Skeletal muscle tissue (tissue), 4 donors: ENCODE data around the gene STK17B. TPM values are rescaled to one million over a fixed set of nuclear protein-coding genes. Genes with fewer than 3 reads are reported as not detected.

ENCODE experiments used
- H3K27ac ChIP-seq: one replicate; pipeline ENCODE4 v1.7.0; 2013; ENCODE audit warnings: mild to moderate bottlenecking, low read depth, low read length, inconsistent platforms
- H3K27me3 ChIP-seq, 3 donors: one replicate each; pipeline ENCODE4 v1.7.0; 2013; ENCODE audit warnings: low read length in 3 of 3; ENCODE audit not compliant: control insufficient read depth in 3 of 3, insufficient read depth in 3 of 3
- H3K36me3 ChIP-seq, 3 donors: one replicate each; pipeline ENCODE4 v1.7.0; 2013; ENCODE audit warnings: low read length in 3 of 3; ENCODE audit not compliant: control insufficient read depth in 3 of 3, insufficient read depth in 3 of 3
- H3K4me1 ChIP-seq, 3 donors: one replicate each; pipeline ENCODE4 v1.7.0; 2013; ENCODE audit warnings: low read length in 3 of 3, mild to moderate bottlenecking in 3 of 3; ENCODE audit not compliant: control insufficient read depth in 3 of 3, insufficient read depth in 3 of 3
- H3K4me3 ChIP-seq, 3 donors: one replicate each; pipeline ENCODE4 v1.7.0; 2013; ENCODE audit warnings: low read length in 3 of 3
- H3K9ac ChIP-seq, 3 donors: one replicate each; pipeline ENCODE4 v1.7.0; 2013; ENCODE audit warnings: low read length in 3 of 3, mild to moderate bottlenecking in 3 of 3, moderate library complexity in 2 of 3, low read depth in 1 of 3
- H3K9me3 ChIP-seq, 3 donors: one replicate each; pipeline ENCODE4 v1.7.0; 2013; ENCODE audit warnings: low read length in 3 of 3; ENCODE audit not compliant: control insufficient read depth in 3 of 3
- total RNA-seq: library from RNA; depleted of rRNA; stranded (reverse); fragments of >200 nt; gene quantifications from one replicate; pipeline ENCODE4 v1.2.3, GENCODE V29; 2014
- donor health status: Osteomylitis.

STK17B gene
- total RNA-seq, 1 donor from 2014 or later: 15.7 TPM

DNA sequence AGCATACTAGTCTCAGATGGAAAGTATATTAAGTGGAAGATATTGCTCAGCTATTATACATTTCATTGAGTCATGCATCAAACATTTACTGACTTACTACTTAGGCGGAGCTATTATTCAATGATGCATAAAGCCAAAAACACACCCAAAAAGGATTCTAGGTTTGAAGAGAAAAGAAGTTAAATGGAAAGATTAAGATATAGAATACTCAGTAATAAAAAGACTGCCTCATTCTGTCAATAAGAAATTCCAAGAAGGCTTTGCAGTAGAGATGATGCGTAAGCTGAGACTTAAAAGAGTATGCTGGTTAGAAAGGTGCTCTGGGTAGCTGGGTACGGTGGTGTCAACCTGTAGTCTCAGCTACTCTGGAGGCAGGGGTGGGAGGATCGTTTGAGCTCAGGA, 27.6 kb downstream of the STK17B start:
- Histone ChIP-seq H3K9ac (no peak overlapping the region), H3K4me3 (no peak overlapping the region), H3K9me3 (no peaks in the 10 kb centered on the region), H3K27ac (no peak overlapping the region), H3K4me1 (no peaks in the 10 kb centered on the region), H3K36me3 (peaks cover 0 to 10% (median 9%) of the 10 kb centered on the region in 3 donors), H3K27me3 (no peaks in the 10 kb centered on the region)

GRCh38 chr2:196142825-196143224, 28.6 kb downstream of the STK17B start:
- H3K9ac ChIP-seq: no peak overlapping the region
- H3K9me3 ChIP-seq: no peaks in the 10 kb centered on the region
- no peaks in the 10 kb centered on the region for H3K27me3 ChIP-seq
- peaks cover 0 to 14% (median 10%) of the 10 kb centered on the region in 3 donors for H3K36me3 ChIP-seq
- H3K27ac ChIP-seq: no peak overlapping the region
- no peak overlapping the region for H3K4me3 ChIP-seq
- H3K4me1 ChIP-seq: no peaks in the 10 kb centered on the region

- Histone ChIP-seq H3K27ac (no peak overlapping the region), H3K36me3 (peaks cover 0 to 14% (median 10%) of the 10 kb centered on the region in 3 donors), H3K4me3 (no peak overlapping the region), H3K4me1 (no peaks in the 10 kb centered on the region), H3K9me3 (no peaks in the 10 kb centered on the region), H3K9ac (no peak overlapping the region), H3K27me3 (no peaks in the 10 kb centered on the region)
These were observed 31.2 kb downstream of the STK17B start for GRCh38 chr2:196140213-196140612.

DNA sequence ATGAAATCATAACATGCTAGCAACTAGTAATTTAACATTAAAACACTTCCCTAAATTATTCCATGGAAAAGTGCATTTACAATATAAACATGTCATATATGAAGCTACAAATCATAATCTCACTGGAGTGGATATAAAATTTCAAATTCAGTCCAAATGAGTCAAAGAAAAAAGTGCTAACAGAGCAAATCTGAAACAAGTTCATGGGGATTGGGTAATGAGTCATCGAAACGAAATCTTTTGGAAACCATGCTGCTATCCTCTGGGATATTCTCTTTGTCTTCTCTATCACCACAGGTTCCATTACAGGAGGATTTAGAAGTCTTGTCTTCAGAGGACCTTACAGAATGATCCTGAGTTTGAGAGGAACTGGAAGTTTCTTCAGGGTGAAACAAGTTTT, 34.1 kb downstream of the STK17B start:
- Histone ChIP-seq H3K4me1 (no peaks in the 10 kb centered on the region), H3K36me3 (peaks cover 0 to 10% (median 6%) of the 10 kb centered on the region in 3 donors), H3K9me3 (peaks cover 0 to 6% (median 0%) of the 10 kb centered on the region in 3 donors)

DNA sequence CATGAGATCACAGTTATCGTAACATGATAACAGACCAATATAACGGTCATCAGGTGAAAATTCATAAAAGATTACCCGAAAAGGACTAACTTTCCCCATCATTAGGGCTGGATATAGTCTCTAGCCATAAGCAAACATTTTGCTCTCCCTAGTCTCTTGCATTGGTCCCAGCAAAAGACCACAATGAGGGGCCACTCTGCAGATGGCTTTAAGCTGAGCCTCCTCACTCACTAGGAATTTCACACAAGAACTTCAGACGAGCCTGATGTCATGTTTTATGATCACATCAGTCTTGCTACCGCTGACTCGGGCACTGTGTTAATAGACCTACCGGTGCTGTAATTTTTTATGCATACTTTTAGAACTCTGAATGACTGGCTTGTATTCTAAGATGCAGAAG, 35.2 kb downstream of the STK17B start:
- H3K36me3 ChIP-seq: peaks cover 0 to 10% (median 6%) of the 10 kb centered on the region in 3 donors
- no peaks in the 10 kb centered on the region for H3K27me3 ChIP-seq
- H3K9me3 ChIP-seq: peaks cover 4 to 12% (median 8%) of the 10 kb centered on the region in 3 donors
- H3K9ac ChIP-seq: no peak overlapping the region
- H3K4me1 ChIP-seq: no peaks in the 10 kb centered on the region
- no peak overlapping the region for H3K27ac ChIP-seq
- H3K4me3 ChIP-seq: no peak overlapping the region

More for the DNA sequence above, 34.1 kb downstream of the STK17B start:
- Histone ChIP-seq H3K27ac (no peak overlapping the region), H3K27me3 (no peaks in the 10 kb centered on the region), H3K4me3 (no peak overlapping the region), H3K9ac (no peak overlapping the region)

- no peaks in the 10 kb centered on the region for H3K36me3 ChIP-seq
- H3K9me3 ChIP-seq: peaks cover 11 to 24% (median 18%) of the 10 kb centered on the region in 3 donors
- no peaks in the 10 kb centered on the region for H3K27me3 ChIP-seq
- H3K4me3 ChIP-seq: no peak overlapping the region
- H3K9ac ChIP-seq: no peak overlapping the region
- H3K27ac ChIP-seq: no peak overlapping the region
- no peaks in the 10 kb centered on the region for H3K4me1 ChIP-seq
These were observed 39.1 kb downstream of the STK17B start for GRCh38 chr2:196131949-196132925.

- no peaks in the 10 kb centered on the region for H3K27me3 ChIP-seq
- H3K27ac ChIP-seq: no peak overlapping the region
- no peaks in the 10 kb centered on the region for H3K4me1 ChIP-seq
- H3K4me3 ChIP-seq: peak overlapping the region in 1 of 3 donors; percentile 25
- no peaks in the 10 kb centered on the region for H3K36me3 ChIP-seq
- peaks cover 11 to 24% (median 18%) of the 10 kb centered on the region in 3 donors for H3K9me3 ChIP-seq
- no peak overlapping the region for H3K9ac ChIP-seq
These were observed 39.9 kb downstream of the STK17B start for GRCh38 chr2:196131384-196131937.

GRCh38 chr2:196130039-196130825, 41.1 kb downstream of the STK17B start:
- H3K9ac ChIP-seq: no peak overlapping the region
- H3K9me3 ChIP-seq: peaks cover 11 to 24% (median 18%) of the 10 kb centered on the region in 3 donors

GRCh38 chr2:196128749-196129148, 42.6 kb downstream of the STK17B start:
- no peaks in the 10 kb centered on the region for H3K36me3 ChIP-seq
- peaks cover 11 to 24% (median 18%) of the 10 kb centered on the region in 3 donors for H3K9me3 ChIP-seq
- no peaks in the 10 kb centered on the region for H3K27me3 ChIP-seq
- H3K4me1 ChIP-seq: no peaks in the 10 kb centered on the region
- H3K27ac ChIP-seq: no peak overlapping the region
- no peak overlapping the region for H3K4me3 ChIP-seq
- no peak overlapping the region for H3K9ac ChIP-seq

More at GRCh38 chr2:196130039-196130825, 41.1 kb downstream of the STK17B start:
- Histone ChIP-seq H3K36me3 (no peaks in the 10 kb centered on the region), H3K4me1 (no peaks in the 10 kb centered on the region), H3K27me3 (no peaks in the 10 kb centered on the region), H3K27ac (no peak overlapping the region), H3K4me3 (no peak overlapping the region)
